ENCODE data around the gene FAM98A. TPM values are rescaled to one million over a fixed set of nuclear protein-coding genes. Genes with fewer than 3 reads are reported as not detected.

The FAM98A gene
- total and polyA plus RNA-seq, 2 donors (not counting 1 experiment from before 2014, with no cell fraction given): 19.0 to 243 TPM

DNA sequence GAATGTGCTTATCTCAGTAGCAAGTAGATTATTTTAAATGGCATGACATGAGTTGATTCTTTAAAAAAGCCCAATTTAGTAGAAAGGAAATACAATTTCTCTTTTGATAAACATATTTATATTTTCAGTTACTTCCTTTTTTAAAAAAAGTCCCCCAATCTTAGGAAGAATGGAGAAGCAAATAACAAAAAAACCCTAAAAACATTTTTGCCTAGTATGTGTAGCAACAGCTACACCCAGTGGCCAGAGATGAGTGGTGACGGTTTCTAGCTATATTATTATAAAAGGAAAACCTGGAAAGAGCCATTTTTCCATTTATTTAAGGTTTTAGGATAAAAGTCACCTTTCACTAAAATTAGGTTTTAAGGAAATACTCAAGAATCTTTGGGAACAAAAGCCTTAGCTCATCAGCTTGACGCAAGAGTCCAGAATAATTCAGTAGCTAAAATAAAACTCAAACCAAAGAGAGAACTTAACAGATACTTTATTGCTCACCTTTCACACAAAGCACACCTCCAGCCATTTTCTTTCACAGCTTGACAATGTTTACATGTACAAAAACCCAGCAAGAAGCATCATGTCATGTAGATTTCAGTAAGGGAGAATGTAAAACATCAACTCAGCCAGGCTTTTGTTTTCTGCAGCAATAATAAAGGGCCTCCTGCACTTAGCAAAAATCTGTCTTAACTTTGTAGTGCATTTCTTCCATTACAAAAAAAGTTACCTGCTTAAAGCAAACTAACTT lies 15.7 kb downstream of the FAM98A start:
- H3K36me3 ChIP-seq (ENCODE audit: control insufficient read depth, insufficient read depth, low read length): peaks cover 12% of the 10 kb centered on the region
- H4K20me1 ChIP-seq (ENCODE audit: control insufficient read depth, extremely low read depth, insufficient read depth, low read length): no peaks in the 10 kb centered on the region
- no peak overlapping the region for H2AFZ ChIP-seq (ENCODE audit: low read length)
- no peak overlapping the region for H3K9ac ChIP-seq (ENCODE audit: insufficient read depth, low read length)
- no peak for TF ChIP-seq EZH2 (IDR thresholded peaks at IDR 0.05; ENCODE audit: low read length, missing control alignments)
- TF ChIP-seq, protein P1, sequence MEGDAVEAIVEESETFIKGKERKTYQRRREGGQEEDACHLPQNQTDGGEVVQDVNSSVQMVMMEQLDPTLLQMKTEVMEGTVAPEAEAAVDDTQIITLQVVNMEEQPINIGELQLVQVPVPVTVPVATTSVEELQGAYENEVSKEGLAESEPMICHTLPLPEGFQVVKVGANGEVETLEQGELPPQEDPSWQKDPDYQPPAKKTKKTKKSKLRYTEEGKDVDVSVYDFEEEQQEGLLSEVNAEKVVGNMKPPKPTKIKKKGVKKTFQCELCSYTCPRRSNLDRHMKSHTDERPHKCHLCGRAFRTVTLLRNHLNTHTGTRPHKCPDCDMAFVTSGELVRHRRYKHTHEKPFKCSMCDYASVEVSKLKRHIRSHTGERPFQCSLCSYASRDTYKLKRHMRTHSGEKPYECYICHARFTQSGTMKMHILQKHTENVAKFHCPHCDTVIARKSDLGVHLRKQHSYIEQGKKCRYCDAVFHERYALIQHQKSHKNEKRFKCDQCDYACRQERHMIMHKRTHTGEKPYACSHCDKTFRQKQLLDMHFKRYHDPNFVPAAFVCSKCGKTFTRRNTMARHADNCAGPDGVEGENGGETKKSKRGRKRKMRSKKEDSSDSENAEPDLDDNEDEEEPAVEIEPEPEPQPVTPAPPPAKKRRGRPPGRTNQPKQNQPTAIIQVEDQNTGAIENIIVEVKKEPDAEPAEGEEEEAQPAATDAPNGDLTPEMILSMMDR (conservative IDR thresholded peaks at IDR 0.05 in 1 of 2, IDR thresholded peaks at IDR 0.05 in 1 of 2; ENCODE audit: low read depth in 1 of 2, low read length in 2 of 2): peak; percentile 84 to 90
- no peak overlapping the region for H3K4me3 ChIP-seq (replicated peaks in 1 of 4; ENCODE audit: control extremely low read depth in 1 of 4, insufficient read depth in 1 of 4, low read depth in 3 of 4, low read length in 4 of 4)
- H3K79me2 ChIP-seq (ENCODE audit: control insufficient read depth, insufficient read depth, low read length): no peaks in the 10 kb centered on the region
- no peak overlapping the region for H3K27ac ChIP-seq (ENCODE audit: insufficient read depth, low read length)
- H3K4me1 ChIP-seq (ENCODE audit: control insufficient read depth, extremely low read depth, insufficient read depth, low read length): peaks cover 2% of the 10 kb centered on the region
- H3K9me3 ChIP-seq (ENCODE audit: control insufficient read depth, insufficient read depth, low read depth, low read length): no peaks in the 10 kb centered on the region
- peak in 1 of 2 donors; percentile 65 for DNase-seq (ENCODE audit: low read depth in 2 of 2)
- no peaks in the 10 kb centered on the region for H3K27me3 ChIP-seq (ENCODE audit: control insufficient read depth, insufficient read depth, low read length)
- H3K4me2 ChIP-seq (ENCODE audit: extremely low read depth, insufficient read depth, low read length): no peak overlapping the region

DNA sequence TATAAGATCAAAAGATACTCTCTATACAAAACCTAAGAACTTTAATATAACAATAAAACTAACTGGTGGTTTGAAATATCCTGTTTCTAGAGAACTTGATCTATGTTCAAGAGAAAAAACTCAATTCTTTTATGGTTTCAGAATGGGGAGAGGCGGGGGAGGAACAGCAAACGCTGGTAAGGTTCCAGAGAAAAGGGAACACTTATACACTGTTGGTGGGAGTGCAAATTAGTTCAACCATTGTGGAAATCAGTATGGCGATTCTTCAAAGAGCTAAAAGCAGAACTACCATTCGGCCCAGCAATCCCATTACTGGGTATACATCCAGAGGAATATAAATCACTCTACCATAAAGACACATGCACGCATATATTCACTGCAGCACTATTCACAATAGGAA lies 17.2 kb downstream of the FAM98A start:
- Histone ChIP-seq H3K9me3 (ENCODE audit: control insufficient read depth, insufficient read depth, low read depth, low read length) (no peaks in the 10 kb centered on the region), H3K4me1 (ENCODE audit: control insufficient read depth, extremely low read depth, insufficient read depth, low read length) (peaks cover 2% of the 10 kb centered on the region), H2AFZ (ENCODE audit: low read length) (no peak overlapping the region), H3K27ac (ENCODE audit: insufficient read depth, low read length) (no peak overlapping the region), H3K9ac (ENCODE audit: insufficient read depth, low read length) (no peak overlapping the region), H3K36me3 (ENCODE audit: control insufficient read depth, insufficient read depth, low read length) (peaks cover 10% of the 10 kb centered on the region), H3K79me2 (ENCODE audit: control insufficient read depth, insufficient read depth, low read length) (no peaks in the 10 kb centered on the region), H3K27me3 (ENCODE audit: control insufficient read depth, insufficient read depth, low read length) (no peaks in the 10 kb centered on the region), H3K4me2 (ENCODE audit: extremely low read depth, insufficient read depth, low read length) (no peak overlapping the region), H3K4me3 (replicated peaks in 1 of 4; ENCODE audit: control extremely low read depth in 1 of 4, insufficient read depth in 1 of 4, low read depth in 3 of 4, low read length in 4 of 4) (no peak overlapping the region), H4K20me1 (ENCODE audit: control insufficient read depth, extremely low read depth, insufficient read depth, low read length) (no peaks in the 10 kb centered on the region)
- no peak for TF ChIP-seq EZH2 (IDR thresholded peaks at IDR 0.05; ENCODE audit: low read length, missing control alignments)
- TF ChIP-seq, protein P1 (conservative IDR thresholded peaks at IDR 0.05 in 1 of 2, IDR thresholded peaks at IDR 0.05 in 1 of 2; ENCODE audit: low read depth in 1 of 2, low read length in 2 of 2): no peak
- DNase-seq (ENCODE audit: low read depth in 2 of 2): no peak

DNA sequence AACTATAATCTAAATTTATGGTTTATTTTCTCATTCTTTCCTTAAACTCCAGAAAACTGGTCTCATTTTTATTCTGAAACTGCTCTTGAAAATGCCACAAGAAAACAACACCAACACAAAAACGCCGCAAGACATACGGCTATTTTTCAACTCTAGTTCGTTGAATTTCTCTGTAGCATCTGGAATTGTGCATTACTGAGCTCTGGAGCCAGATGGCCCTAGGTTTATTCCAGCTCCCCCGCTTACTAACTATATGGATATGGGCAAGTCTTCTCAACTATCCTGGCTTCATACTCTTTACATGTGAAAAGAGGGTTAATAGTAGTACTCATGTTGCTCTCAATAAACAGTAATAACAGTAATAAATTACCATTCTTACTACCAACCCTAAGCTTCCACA lies 19.9 kb downstream of the FAM98A start:
- no peak overlapping the region for H3K9ac ChIP-seq (ENCODE audit: insufficient read depth, low read length)
- H3K4me2 ChIP-seq (ENCODE audit: extremely low read depth, insufficient read depth, low read length): no peak overlapping the region
- no peak overlapping the region for H3K27ac ChIP-seq (ENCODE audit: insufficient read depth, low read length)
- H3K27me3 ChIP-seq (ENCODE audit: control insufficient read depth, insufficient read depth, low read length): no peaks in the 10 kb centered on the region
- H3K4me3 ChIP-seq (replicated peaks in 1 of 4; ENCODE audit: control extremely low read depth in 1 of 4, insufficient read depth in 1 of 4, low read depth in 3 of 4, low read length in 4 of 4): no peak overlapping the region
- H3K9me3 ChIP-seq (ENCODE audit: control insufficient read depth, insufficient read depth, low read depth, low read length): no peaks in the 10 kb centered on the region
- peaks cover 1% of the 10 kb centered on the region for H3K36me3 ChIP-seq (ENCODE audit: control insufficient read depth, insufficient read depth, low read length)
- H3K79me2 ChIP-seq (ENCODE audit: control insufficient read depth, insufficient read depth, low read length): no peaks in the 10 kb centered on the region
- H2AFZ ChIP-seq (ENCODE audit: low read length): no peak overlapping the region
- no peak for TF ChIP-seq EZH2 (IDR thresholded peaks at IDR 0.05; ENCODE audit: low read length, missing control alignments)
- TF ChIP-seq, protein P1 (conservative IDR thresholded peaks at IDR 0.05 in 1 of 2, IDR thresholded peaks at IDR 0.05 in 1 of 2; ENCODE audit: low read depth in 1 of 2, low read length in 2 of 2): no peak
- H3K4me1 ChIP-seq (ENCODE audit: control insufficient read depth, extremely low read depth, insufficient read depth, low read length): peaks cover 2% of the 10 kb centered on the region
- H4K20me1 ChIP-seq (ENCODE audit: control insufficient read depth, extremely low read depth, insufficient read depth, low read length): no peaks in the 10 kb centered on the region
- DNase-seq (ENCODE audit: low read depth in 2 of 2): no peak
